ENCODE measurements around the gene CNP. TPM values are rescaled to one million over a fixed set of nuclear protein-coding genes. Genes with fewer than 3 reads are reported as not detected.

Gene CNP
- total RNA-seq, 2 donors from 2014 or later, result 63.1 to 85.3 TPM

GRCh38 chr17:41982026-41982760 is 15.6 kb downstream of the CNP start:
- no peak for DNase-seq (ENCODE audit: low spot score in 2 of 2)
- peaks cover 9 to 31% of the 10 kb centered on the region in 2 donors for H3K36me3 Mint-ChIP-seq
- peak overlapping the region in 1 of 2 donors; percentile 60 for H3K27ac Mint-ChIP-seq
- H3K9me3 Mint-ChIP-seq, result no peaks in the 10 kb centered on the region
- ATAC-seq, result no peak

- ATAC-seq (no peak), DNase-seq (ENCODE audit: low spot score in 2 of 2) (no peak)
- Mint-ChIP-seq H3K36me3 (peaks cover 0 to 42% of the 10 kb centered on the region in 2 donors), H3K27ac (peak overlapping the region in 1 of 2 donors; percentile 60), H3K9me3 (no peaks in the 10 kb centered on the region)
These were observed 17.9 kb downstream of the CNP start for GRCh38 chr17:41984454-41984853.

DNA sequence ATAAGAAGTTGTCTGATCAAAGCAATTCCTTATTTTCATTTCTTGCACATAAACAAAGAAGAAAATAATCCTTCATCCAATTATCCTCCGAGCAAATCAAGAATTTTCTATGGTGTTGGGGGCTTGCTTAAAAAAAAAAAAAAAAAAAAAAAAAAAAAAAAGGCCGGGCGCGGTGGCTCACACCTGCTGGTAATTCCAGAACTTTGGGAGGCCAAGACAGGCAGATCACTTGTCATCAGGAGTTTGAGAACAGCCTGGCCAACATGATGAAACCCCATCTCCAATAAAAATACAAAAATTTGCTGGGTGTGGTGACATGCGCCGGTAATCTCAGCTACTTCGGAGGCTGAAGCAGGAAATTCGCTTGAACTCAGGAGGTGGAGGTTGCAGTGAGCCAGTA is 19.3 kb downstream of the CNP start:
- DNase-seq (ENCODE audit: low spot score in 2 of 2) (no peak), ATAC-seq (no peak)
- H3K27ac Mint-ChIP-seq, result no peak overlapping the region
- H3K9me3 Mint-ChIP-seq, result no peaks in the 10 kb centered on the region
- H3K36me3 Mint-ChIP-seq, result peaks cover 0 to 42% of the 10 kb centered on the region in 2 donors

- H3K27ac Mint-ChIP-seq, result peak overlapping the region; percentile 34 to 65
These were observed 20.0 kb downstream of the CNP start for GRCh38 chr17:41986634-41987033.

DNA sequence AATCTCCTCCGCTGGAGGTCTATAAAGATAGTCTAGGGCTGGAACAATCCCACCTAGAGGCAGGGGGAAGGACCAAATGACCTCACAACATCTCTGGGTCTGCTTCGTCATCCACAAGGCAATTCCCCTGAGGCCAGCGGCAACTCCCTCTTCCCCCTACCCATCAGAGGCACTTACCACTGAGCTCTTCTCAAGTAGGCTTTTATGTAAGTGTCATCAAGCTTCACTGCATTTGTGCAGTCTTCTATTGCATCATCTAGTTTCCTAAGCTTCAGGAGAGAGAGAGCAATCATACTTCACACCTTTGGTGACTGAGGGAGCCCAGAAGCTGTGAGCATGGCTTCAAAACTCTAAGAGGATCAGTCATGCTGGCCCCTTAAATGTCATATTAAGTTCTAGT is 21.0 kb downstream of the CNP start:
- peak overlapping the region; percentile 34 to 65 for H3K27ac Mint-ChIP-seq
- peaks cover 0 to 28% of the 10 kb centered on the region in 2 donors for H3K36me3 Mint-ChIP-seq
- no peak for DNase-seq (ENCODE audit: low spot score in 2 of 2)
- peak; percentile 92 to 94 for ATAC-seq
- H3K9me3 Mint-ChIP-seq, result no peaks in the 10 kb centered on the region

More at GRCh38 chr17:41986634-41987033, 20.0 kb downstream of the CNP start:
- no peaks in the 10 kb centered on the region for H3K9me3 Mint-ChIP-seq
- DNase-seq (ENCODE audit: low spot score in 2 of 2) (no peak), ATAC-seq (no peak)
- H3K36me3 Mint-ChIP-seq, result peaks cover 0 to 37% of the 10 kb centered on the region in 2 donors

- no peaks in the 10 kb centered on the region for H3K9me3 Mint-ChIP-seq
- H3K36me3 Mint-ChIP-seq, result peaks cover 0 to 26% of the 10 kb centered on the region in 2 donors
- DNase-seq (ENCODE audit: low spot score in 2 of 2), result no peak
- peak overlapping the region; percentile 34 to 81 for H3K27ac Mint-ChIP-seq
- no peak for ATAC-seq
These were observed 21.8 kb downstream of the CNP start for GRCh38 chr17:41988418-41988817.

- no peak for ATAC-seq
- Mint-ChIP-seq H3K36me3 (peaks cover 2 to 22% of the 10 kb centered on the region in 2 donors), H3K27ac (peak overlapping the region in 1 of 2 donors; percentile 23), H3K9me3 (no peaks in the 10 kb centered on the region)
- no peak for DNase-seq (ENCODE audit: low spot score in 2 of 2)
These were observed 23.3 kb downstream of the CNP start for GRCh38 chr17:41989702-41990419.

- no peaks in the 10 kb centered on the region for H3K9me3 Mint-ChIP-seq
- H3K36me3 Mint-ChIP-seq, result peaks cover 9 to 33% of the 10 kb centered on the region in 2 donors
- ATAC-seq (no peak), DNase-seq (ENCODE audit: low spot score in 2 of 2) (no peak)
- H3K27ac Mint-ChIP-seq, result peak overlapping the region in 1 of 2 donors; percentile 52
These were observed 26.0 kb downstream of the CNP start for GRCh38 chr17:41992576-41992975.

- H3K36me3 Mint-ChIP-seq, result peaks cover 9 to 20% of the 10 kb centered on the region in 2 donors
- DNase-seq (ENCODE audit: low spot score in 2 of 2), result no peak
- H3K9me3 Mint-ChIP-seq, result no peaks in the 10 kb centered on the region
- peak in 1 of 2 donors; percentile 31 for ATAC-seq
- peak overlapping the region in 1 of 2 donors; percentile 75 for H3K27ac Mint-ChIP-seq
These were observed 30.2 kb downstream of the CNP start for GRCh38 chr17:41996855-41997164.

DNA sequence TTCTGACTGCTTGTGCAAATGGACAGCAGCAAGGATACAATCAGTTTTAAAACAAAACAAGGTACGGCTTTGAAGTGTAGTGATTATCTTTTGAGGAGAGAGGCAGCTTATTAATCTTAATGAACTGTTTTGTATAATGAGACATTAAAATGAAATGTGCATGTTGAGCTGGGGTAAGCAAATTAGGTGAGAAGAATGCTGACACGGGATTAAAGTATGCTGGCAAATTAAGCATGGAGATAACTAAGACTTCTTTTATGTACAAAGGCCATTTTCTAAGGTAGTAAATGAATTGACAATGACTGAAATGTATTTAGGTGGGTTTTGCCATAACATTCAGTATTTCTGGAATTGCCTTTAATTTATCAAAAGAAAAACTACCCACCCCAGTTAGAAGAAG is 31.9 kb downstream of the CNP start:
- H3K36me3 Mint-ChIP-seq, result peaks cover 9 to 20% of the 10 kb centered on the region in 2 donors

DNA sequence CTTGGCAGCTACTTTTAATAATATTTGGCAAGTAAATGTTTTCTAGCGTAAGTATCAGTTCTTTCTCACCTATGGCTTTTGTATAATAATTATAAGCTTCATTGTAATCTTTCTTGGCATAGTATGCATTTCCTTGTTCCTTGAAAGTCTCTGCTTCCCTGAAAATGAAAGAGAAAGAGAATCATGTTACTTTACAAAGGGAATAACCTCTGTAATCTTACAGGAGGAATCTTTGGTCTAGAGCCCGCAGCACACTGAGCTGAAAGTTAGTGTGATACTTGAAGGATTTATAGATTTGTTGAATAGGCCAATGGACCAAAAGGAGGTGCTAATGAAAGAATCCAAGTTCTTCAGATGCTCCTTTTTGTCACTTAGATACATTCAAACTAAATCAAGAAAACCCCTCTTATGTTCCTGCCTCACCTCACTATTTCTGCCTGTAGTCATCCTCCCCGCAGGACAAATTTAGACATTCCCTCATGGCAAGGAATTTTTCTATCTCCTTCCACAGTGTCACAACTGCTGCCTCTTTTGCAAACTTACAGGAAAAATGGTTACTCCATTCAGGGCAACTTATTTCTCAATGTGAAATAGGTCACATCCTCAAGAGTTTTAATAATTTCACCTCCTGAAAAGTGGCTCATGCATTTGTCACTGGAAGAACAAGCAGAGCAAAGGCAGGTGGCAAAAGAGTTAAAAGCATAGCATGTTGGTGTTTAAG is 34.0 kb downstream of the CNP start:
- DNase-seq (ENCODE audit: low spot score in 2 of 2) (no peak), ATAC-seq (no peak)
- Mint-ChIP-seq H3K27ac (peak overlapping the region; percentile 22 to 74), H3K9me3 (no peaks in the 10 kb centered on the region), H3K36me3 (peaks cover 5 to 14% of the 10 kb centered on the region in 2 donors)

More for the DNA sequence above, 31.9 kb downstream of the CNP start:
- no peak for DNase-seq (ENCODE audit: low spot score in 2 of 2)
- Mint-ChIP-seq H3K27ac (peak overlapping the region in 1 of 2 donors; percentile 4), H3K9me3 (no peaks in the 10 kb centered on the region)
- no peak for ATAC-seq

GRCh38 chr17:42001729-42002128 is 35.1 kb downstream of the CNP start:
- ATAC-seq (no peak), DNase-seq (ENCODE audit: low spot score in 2 of 2) (no peak)
- H3K36me3 Mint-ChIP-seq, result peaks cover 0 to 4% of the 10 kb centered on the region in 2 donors
- H3K27ac Mint-ChIP-seq, result peak overlapping the region in 1 of 2 donors; percentile 74
- no peaks in the 10 kb centered on the region for H3K9me3 Mint-ChIP-seq

DNA sequence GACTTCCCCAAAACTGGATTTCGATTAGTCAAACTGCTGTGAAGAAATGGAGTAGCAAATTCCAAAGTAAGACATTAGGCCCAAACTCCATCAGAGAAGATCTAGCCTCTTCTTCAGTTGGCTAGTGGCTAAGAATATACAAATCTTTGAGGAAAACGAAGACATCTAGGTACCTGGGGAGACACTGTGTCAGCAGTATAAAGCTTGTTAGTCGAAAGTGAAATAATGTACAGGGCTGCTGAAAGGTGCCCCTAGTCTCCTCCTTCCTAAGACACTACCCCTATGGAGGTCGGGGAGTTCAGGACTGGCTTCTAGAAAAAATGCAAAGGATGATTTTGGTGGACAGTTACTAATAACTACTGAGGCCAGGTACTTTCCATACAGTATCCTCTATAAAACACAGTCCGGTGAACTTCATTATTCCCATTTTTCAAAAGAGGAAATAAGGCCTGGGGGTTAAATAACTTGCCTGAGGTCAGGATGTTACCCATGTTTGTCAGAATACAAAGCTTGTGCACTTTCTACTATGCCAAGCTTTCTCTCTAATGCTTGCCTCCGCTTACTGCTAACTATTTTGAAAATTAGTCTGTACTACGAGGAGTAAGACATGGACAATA is 35.7 kb downstream of the CNP start:
- Mint-ChIP-seq H3K36me3 (no peaks in the 10 kb centered on the region), H3K27ac (no peak overlapping the region), H3K9me3 (no peaks in the 10 kb centered on the region)
- DNase-seq (ENCODE audit: low spot score in 2 of 2) (no peak), ATAC-seq (no peak)

- Mint-ChIP-seq H3K27ac (no peak overlapping the region), H3K36me3 (no peaks in the 10 kb centered on the region), H3K9me3 (no peaks in the 10 kb centered on the region)
These were observed 36.3 kb downstream of the CNP start for GRCh38 chr17:42002792-42003301.

DNA sequence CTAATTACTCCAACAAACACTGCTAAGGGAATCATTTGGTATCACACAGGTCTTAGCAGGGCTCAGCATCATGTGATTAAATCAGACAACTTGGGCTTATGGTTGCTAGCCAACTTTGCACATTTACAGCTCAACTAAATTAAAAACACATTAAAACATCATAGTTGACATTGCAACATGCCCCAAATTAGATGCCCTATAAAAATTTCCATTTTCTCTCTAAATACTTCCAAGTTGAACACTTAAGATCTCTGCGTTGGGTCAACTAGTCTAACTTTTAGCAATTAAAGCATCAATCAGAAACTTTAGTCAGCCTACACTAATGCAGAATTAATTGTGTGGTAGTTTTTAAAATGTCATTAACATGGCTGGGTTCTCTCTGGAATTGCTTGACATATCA is 38.6 kb downstream of the CNP start:
- no peak for ATAC-seq
- peak overlapping the region in 1 of 2 donors; percentile 72 for H3K27ac Mint-ChIP-seq
- no peaks in the 10 kb centered on the region for H3K9me3 Mint-ChIP-seq
- no peaks in the 10 kb centered on the region for H3K36me3 Mint-ChIP-seq
- DNase-seq (ENCODE audit: low spot score in 2 of 2), result no peak

More at GRCh38 chr17:42002792-42003301, 36.3 kb downstream of the CNP start:
- DNase-seq (ENCODE audit: low spot score in 2 of 2) (no peak), ATAC-seq (no peak)

GRCh38 chr17:42009170-42009569 is 42.6 kb downstream of the CNP start:
- H3K27ac Mint-ChIP-seq, result no peak overlapping the region
- H3K9me3 Mint-ChIP-seq, result no peaks in the 10 kb centered on the region
- no peak for DNase-seq (ENCODE audit: low spot score in 2 of 2)
- no peak for ATAC-seq
- H3K36me3 Mint-ChIP-seq, result no peaks in the 10 kb centered on the region
